Transverse colon (tissue), 4 donors: ENCODE measurements around the gene SSTR5. TPM values are rescaled to one million over a fixed set of nuclear protein-coding genes. Genes with fewer than 3 reads are reported as not detected.
A peak's percentile ranks its signal among the peaks of the same experiment; 100 is the strongest.
"Not testable (repeated sequence)": the region's sequence is repeated elsewhere in the genome, so short reads cannot be mapped to it uniquely, and the experiment has no call there.

Source experiments
- DNase-seq: peaks from one replicate; pipeline ENCODE4 v3.0.0-alpha.2; 2019
- H3K27ac ChIP-seq, 4 donors: fragments of 200-600 bp; sonication (generic); 2 replicates each; pipeline ENCODE4 v1.5.1; 2016 to 2018; ENCODE audit warnings: inconsistent platforms in 4 of 4
- H3K27me3 ChIP-seq: fragments of 200-600 bp; sonication (generic); 2 replicates; pipeline ENCODE4 v1.5.1; 2017; ENCODE audit warnings: inconsistent platforms
- H3K36me3 ChIP-seq, 4 donors: fragments of 200-600 bp; sonication (generic); 2 replicates each; pipeline ENCODE4 v1.5.1; 2017 to 2019; ENCODE audit warnings: inconsistent platforms in 4 of 4
- H3K4me1 ChIP-seq, 4 donors: fragments of 200-600 bp; sonication (generic); 2 replicates each; pipeline ENCODE4 v1.5.1; 2017 to 2020; ENCODE audit warnings: inconsistent platforms in 4 of 4
- H3K4me3 ChIP-seq, 4 donors: fragments of 200-600 bp; sonication (generic); 1 replicate in 1 of 4; 2 replicates in 3 of 4; pipeline versions ENCODE4 v1.5.1 to v1.6.1; 2017 to 2019; ENCODE audit warnings: inconsistent platforms in 4 of 4
- H3K9me3 ChIP-seq, 2 donors: fragments of 200-600 bp; sonication (generic); 2 replicates each; pipeline ENCODE4 v1.5.1; 2017 to 2019; ENCODE audit warnings: inconsistent platforms in 2 of 2
- CTCF ChIP-seq, 5 experiments: fragments of 200-600 bp in 3 of 5; fragments of 450-650 bp in 2 of 5; sonication (generic) in 3 of 5; IDR thresholded peaks; 1 replicate in 2 of 5; 2 replicates in 3 of 5; pipeline ENCODE4 v1.5.1; 2016 to 2017; ENCODE audit warnings: antibody characterized with exemption in 5 of 5, inconsistent platforms in 3 of 5, mild to moderate bottlenecking in 2 of 5, moderate library complexity in 1 of 5
- EP300 ChIP-seq: sonication (generic); formaldehyde crosslinking; IDR thresholded peaks from one replicate; pipeline ENCODE4 v1.6.1; 2017; ENCODE audit warnings: antibody characterized with exemption, low read depth
- POLR2A ChIP-seq: fragments of 450-650 bp; IDR thresholded peaks from one replicate; pipeline ENCODE4 v1.6.1; 2016; ENCODE audit warnings: antibody characterized with exemption, mild to moderate bottlenecking, moderate library complexity
- POLR2AphosphoS5 ChIP-seq, 3 donors: sonication (generic); formaldehyde crosslinking; IDR thresholded peaks; one replicate each; pipeline ENCODE4 v1.6.1; 2016; ENCODE audit warnings: antibody characterized with exemption in 3 of 3
- WGBS, 2 donors: methylation state at CpG; one replicate each; pipeline ENCODE4 v1.1.5; 2018; ENCODE audit warnings: low coverage in 1 of 2; 5-methylcytosine and 5-hydroxymethylcytosine counted together
- in situ Hi-C, 4 donors: fragments of 200-750 bp; cut with MboI; loops; one replicate each; pipeline versions ENCODE4 v1.15.0 to v1.15.1; 2017; ENCODE audit warnings: low sequenced_read_pairs in 3 of 4, low pct_ligation_motif_present in 1 of 4, low pct_unique_long_range_greater_than_20kb in 1 of 4
- intact Hi-C: fragments of 100-400 bp; cut with DNase I; formaldehyde crosslinking; loops from one replicate; pipeline ENCODE4 v1.15.1; 2023; ENCODE audit warnings: low total_unique reads
- total RNA-seq, 4 donors: library from RNA; depleted of rRNA; stranded (reverse); fragments of >200 nt; gene quantifications; one replicate each; pipeline ENCODE4 v1.1.0, GENCODE V29; 2016

Gene SSTR5
- total RNA-seq, 4 donors from 2014 or later = not detected

DNA sequence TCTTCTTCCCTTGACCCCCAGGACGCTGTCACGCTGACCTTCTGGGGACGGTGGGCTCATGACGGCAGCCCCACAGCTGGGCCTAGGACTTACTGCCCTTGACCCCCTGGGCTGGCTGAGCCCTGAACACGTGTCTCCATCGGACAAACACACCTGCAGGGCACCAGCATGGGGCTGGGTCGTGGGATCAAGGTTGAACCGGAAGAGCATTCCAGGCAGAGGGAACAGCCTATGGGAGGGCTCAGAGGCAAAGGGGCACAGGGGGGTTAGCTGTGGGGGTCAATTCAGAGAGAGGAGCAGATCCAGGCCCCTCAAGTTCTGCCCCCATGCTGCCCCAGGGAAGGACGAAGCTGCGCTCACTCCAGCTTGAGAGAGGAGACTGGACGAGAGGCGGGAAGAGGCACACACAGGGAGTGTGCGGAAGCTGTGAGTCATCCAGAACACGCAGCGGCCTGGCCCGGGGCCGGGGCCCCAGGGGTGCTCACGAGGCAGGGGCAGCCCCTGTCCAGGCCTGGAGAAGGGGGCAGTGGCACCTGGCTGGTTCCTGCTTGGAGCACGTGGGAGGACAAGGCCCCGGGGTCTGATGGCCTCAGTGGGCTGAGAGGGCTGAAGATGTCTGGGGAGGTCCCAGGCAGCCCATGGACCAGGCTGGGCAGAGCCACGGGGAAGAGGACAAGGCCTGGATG is 9.9 kb downstream of the SSTR5 start:
- Histone ChIP-seq H3K4me3 (no peak overlapping the region), H3K36me3 (no peaks in the 10 kb centered on the region), H3K9me3 (peaks cover 11 to 18% of the 10 kb centered on the region in 2 donors), H3K4me1 (peaks cover 0 to 12% (median 10%) of the 10 kb centered on the region in 4 donors), H3K27ac (no peak overlapping the region), H3K27me3 (peaks cover 86% of the 10 kb centered on the region)
- TF ChIP-seq POLR2A (no peak), EP300 (no peak), POLR2AphosphoS5 (IDR thresholded peaks at IDR 0.05) (no peak)
- DNase-seq = no peak
- intact Hi-C loops = no loop called here
- 57% methylated on average over 21 of the region's 21 CpGs; no CpG with 5 or more reads in 1 of the 2 donors for WGBS, 2 donors
- in situ Hi-C loops = no loop called here

- 41% methylated on average over 26 of the region's 34 CpGs; no CpG with 5 or more reads in 1 of the 2 donors for WGBS, 2 donors
- no peak overlapping the region for H3K27ac ChIP-seq
- H3K27me3 ChIP-seq = peaks cover 86% of the 10 kb centered on the region
- TF ChIP-seq POLR2A (no peak), CTCF (IDR thresholded peaks at IDR 0.05) (no peak), EP300 (no peak), POLR2AphosphoS5 (IDR thresholded peaks at IDR 0.05) (no peak)
- in situ Hi-C loops = no loop called here
- DNase-seq = no peak
- H3K36me3 ChIP-seq = no peaks in the 10 kb centered on the region
- peaks cover 0 to 10% (median 9%) of the 10 kb centered on the region in 4 donors for H3K4me1 ChIP-seq
- intact Hi-C loops = no loop called here
- no peak overlapping the region for H3K4me3 ChIP-seq
- H3K9me3 ChIP-seq = peaks cover 11 to 18% of the 10 kb centered on the region in 2 donors
Measured at GRCh38 chr16:1082952-1083675, 10.6 kb downstream of the SSTR5 start.

GRCh38 chr16:1084971-1085370 is 12.4 kb downstream of the SSTR5 start:
- H3K4me3 ChIP-seq = no peak overlapping the region

GRCh38 chr16:1086443-1086842 is 13.9 kb downstream of the SSTR5 start:
- 67 to 86% methylated on average over 3 to 10 of the region's 10 CpGs for WGBS, 2 donors
- H3K36me3 ChIP-seq, in situ Hi-C loops, intact Hi-C loops, H3K4me3 ChIP-seq, DNase-seq, H3K27ac ChIP-seq: not testable (repeated sequence)
- Histone ChIP-seq H3K27me3 (peaks cover 72% of the 10 kb centered on the region), H3K9me3 (peaks cover 11 to 18% of the 10 kb centered on the region in 2 donors), H3K4me1 (peaks cover 10 to 29% (median 16%) of the 10 kb centered on the region in 4 donors)

More at GRCh38 chr16:1084971-1085370, 12.4 kb downstream of the SSTR5 start:
- H3K36me3 ChIP-seq = no peaks in the 10 kb centered on the region
- in situ Hi-C loops (no loop called here), intact Hi-C loops (no loop called here)
- peaks cover 6 to 18% (median 16%) of the 10 kb centered on the region in 4 donors for H3K4me1 ChIP-seq
- no peak for TF ChIP-seq POLR2A
- H3K27ac ChIP-seq = no peak overlapping the region
- peaks cover 85% of the 10 kb centered on the region for H3K27me3 ChIP-seq
- no peak for DNase-seq
- 74 to 90% methylated on average over 2 to 6 of the region's 6 CpGs for WGBS, 2 donors
- peaks cover 11 to 18% of the 10 kb centered on the region in 2 donors for H3K9me3 ChIP-seq

DNA sequence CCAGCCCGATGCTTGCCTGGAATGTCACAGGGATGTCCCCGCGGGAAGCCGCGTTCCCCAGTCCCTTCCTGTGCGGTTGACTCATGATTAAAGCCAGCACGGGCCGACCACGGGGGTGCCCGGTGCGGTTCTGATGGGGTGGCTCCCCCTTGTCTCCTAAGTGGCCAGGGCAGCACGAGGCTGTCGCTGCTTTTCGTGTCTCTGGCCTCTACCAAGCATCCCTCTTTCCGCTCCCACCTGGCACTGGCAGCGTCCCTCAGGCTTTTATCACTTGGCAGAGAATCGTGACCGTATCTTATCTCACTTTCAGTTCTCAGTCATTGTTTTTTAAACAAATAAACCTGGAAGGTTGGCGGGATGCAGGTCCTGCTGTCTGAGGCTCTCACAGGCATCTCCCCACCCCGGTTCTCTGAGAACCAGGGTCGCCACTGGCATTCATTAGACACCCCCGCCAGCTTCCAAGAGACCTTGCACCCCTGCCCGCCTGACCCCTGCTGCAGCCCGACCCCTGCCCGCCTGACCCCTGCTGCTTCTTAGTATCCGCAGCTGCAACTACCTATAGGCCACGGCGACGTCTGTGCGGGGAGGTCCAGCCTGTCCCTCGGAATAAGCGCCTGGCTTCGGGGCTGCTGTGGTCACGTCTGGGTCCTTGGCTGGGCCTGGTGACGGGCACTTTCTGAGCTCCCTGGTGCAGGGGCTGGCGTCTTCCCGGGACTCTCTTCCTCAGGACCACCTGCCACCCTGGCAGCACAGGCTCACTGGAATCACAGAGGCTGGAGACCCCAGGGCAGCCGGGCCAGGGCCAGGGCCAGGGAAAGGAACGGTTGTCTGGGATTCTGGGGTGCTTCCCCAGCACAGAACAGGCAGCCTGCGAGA is 16.0 kb downstream of the SSTR5 start:
- Histone ChIP-seq H3K9me3 (peaks cover 11 to 18% of the 10 kb centered on the region in 2 donors), H3K4me3 (no peak overlapping the region), H3K27me3 (peaks cover 51% of the 10 kb centered on the region), H3K36me3 (no peaks in the 10 kb centered on the region), H3K27ac (peak overlapping the region in 1 of 4 donors; percentile 48), H3K4me1 (peaks cover 10 to 29% (median 16%) of the 10 kb centered on the region in 4 donors)
- WGBS, 2 donors = 48 to 54% methylated on average over 4 to 37 of the region's 40 CpGs
- in situ Hi-C loops = no loop called here
- intact Hi-C loops = loop anchor here (1.0 kb wide), 1 partner anchor 25 kb away; no protein-coding TSS in a partner anchor
- TF ChIP-seq CTCF (IDR thresholded peaks at IDR 0.05) (no peak), POLR2AphosphoS5 (IDR thresholded peaks at IDR 0.05) (no peak), POLR2A (no peak), EP300 (no peak)
- DNase-seq = no peak
